Measurements from ENCODE around the gene NAP1L4. TPM values are rescaled to one million over a fixed set of nuclear protein-coding genes. Genes with fewer than 3 reads are reported as not detected.

NAP1L4 gene
- total RNA-seq, 1 donor, result 99.6 TPM

DNA sequence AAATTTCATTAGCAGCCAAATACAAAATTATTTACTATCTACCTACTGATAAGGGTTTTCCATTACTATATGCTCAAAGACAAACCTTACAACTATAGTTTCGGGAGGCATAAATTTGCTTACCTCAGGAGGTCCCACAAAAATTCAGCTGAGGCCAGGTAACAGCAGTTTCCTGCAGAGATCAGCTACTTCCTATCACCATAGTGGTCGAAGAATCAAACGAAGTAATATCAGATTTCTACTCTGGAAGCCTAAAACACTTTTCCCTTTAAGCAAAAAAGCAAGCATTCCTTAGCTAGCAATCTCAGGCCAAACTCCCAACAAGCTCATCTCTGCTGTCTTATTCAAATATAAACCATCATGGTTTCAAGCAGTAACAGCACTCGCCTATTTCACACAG is 3.1 kb downstream of the NAP1L4 start:
- peak overlapping the region; percentile 92 for H3K4me3 ChIP-seq (ENCODE audit: low read depth, low read length)
- DNase-seq (ENCODE audit: low read depth), result no peak

DNA sequence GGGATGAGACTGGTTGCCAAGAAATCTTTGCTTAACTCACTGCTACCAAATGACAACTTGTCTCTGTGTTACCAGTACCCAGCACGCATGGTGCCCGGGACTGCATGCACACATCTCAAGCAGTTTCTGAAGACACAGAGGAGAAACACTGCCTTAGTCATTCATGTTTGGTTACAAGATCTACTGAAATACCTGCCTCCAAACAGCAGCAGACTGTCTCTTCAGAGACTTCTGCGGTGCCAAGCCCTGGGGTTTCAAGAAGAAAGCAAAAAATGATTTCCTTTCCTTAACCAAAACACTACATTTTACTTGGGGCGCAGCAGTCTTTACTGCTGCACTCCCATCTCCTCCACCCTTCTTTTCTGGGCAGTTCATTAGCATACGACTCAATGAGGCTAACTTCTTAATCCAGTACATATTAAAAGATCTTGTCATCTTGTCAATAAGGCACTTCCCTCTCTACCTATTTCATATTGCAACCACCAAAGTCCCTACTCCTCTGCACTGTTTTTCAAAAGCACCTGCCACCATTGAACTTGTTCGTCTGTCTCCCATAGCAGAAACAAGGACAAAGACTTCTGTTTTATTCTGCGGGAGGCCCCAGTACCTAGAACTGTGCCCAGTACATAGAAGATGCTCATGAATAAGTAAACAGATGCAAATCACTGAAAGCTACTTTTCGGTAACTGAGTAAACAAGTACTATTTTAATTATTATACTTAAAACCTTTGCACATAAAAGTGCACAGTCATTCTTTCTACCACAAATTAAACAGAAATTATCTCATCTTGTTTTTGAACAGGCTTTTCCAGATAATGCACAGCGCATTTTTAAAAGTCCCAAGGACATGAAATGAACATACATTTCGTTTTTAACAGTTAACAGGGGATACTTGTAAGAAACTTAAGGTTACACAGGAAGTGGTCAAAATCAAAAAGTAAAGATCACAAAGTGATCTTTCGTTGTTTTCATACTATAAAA is 4.0 kb downstream of the NAP1L4 start:
- no peak for DNase-seq (ENCODE audit: low read depth)
- TF ChIP-seq, protein P1, sequence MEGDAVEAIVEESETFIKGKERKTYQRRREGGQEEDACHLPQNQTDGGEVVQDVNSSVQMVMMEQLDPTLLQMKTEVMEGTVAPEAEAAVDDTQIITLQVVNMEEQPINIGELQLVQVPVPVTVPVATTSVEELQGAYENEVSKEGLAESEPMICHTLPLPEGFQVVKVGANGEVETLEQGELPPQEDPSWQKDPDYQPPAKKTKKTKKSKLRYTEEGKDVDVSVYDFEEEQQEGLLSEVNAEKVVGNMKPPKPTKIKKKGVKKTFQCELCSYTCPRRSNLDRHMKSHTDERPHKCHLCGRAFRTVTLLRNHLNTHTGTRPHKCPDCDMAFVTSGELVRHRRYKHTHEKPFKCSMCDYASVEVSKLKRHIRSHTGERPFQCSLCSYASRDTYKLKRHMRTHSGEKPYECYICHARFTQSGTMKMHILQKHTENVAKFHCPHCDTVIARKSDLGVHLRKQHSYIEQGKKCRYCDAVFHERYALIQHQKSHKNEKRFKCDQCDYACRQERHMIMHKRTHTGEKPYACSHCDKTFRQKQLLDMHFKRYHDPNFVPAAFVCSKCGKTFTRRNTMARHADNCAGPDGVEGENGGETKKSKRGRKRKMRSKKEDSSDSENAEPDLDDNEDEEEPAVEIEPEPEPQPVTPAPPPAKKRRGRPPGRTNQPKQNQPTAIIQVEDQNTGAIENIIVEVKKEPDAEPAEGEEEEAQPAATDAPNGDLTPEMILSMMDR (IDR thresholded peaks at IDR 0.05; ENCODE audit: insufficient read depth, low read length), result no peak
- H3K4me3 ChIP-seq (ENCODE audit: low read depth, low read length), result peak overlapping the region; percentile 31

More for the DNA sequence above, 3.1 kb downstream of the NAP1L4 start:
- TF ChIP-seq, protein P1 (IDR thresholded peaks at IDR 0.05; ENCODE audit: insufficient read depth, low read length), result no peak

DNA sequence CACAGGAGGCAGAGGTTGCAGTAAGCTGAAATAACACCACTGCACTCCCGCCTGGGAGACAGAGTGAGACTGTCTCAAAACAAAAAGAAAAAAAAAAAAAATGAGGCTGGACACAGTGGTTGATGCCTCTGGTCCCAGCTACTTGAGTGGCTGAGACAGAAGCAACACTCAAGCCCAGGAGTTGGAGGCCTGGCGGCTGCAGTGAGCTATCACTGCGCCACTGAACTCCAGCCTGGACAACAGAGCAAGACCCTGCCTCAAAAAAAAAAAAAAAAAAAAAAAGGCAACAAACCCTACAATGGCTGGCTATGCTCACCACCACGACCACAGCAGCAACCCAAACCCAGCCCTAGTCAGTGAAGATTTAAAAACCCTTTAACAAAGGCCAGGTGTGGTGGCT is 8.2 kb downstream of the NAP1L4 start:
- TF ChIP-seq, protein P1 (IDR thresholded peaks at IDR 0.05; ENCODE audit: insufficient read depth, low read length), result no peak
- no peak overlapping the region for H3K4me3 ChIP-seq (ENCODE audit: low read depth, low read length)
- DNase-seq (ENCODE audit: low read depth), result no peak

DNA sequence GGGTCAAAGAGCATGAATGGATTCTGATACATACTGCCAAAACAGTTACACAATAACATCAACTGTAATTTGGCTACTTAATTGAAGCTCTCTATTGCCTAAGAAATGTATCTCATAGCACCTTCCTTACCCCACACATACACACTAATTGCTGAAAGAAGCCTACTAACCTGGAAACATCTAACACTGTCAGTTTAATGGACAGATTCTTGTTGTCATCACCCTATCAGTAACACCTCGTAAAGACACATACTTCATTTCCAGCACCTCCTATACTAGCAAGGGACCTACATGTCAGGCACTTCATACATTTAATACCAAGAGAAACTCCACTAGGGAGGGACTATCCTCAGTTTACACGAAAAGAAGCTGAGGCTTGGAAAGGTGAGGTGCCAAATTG is 9.9 kb downstream of the NAP1L4 start:
- H3K4me3 ChIP-seq (ENCODE audit: low read depth, low read length), result no peak overlapping the region
- TF ChIP-seq, protein P1 (IDR thresholded peaks at IDR 0.05; ENCODE audit: insufficient read depth, low read length), result no peak
- no peak for DNase-seq (ENCODE audit: low read depth)

DNA sequence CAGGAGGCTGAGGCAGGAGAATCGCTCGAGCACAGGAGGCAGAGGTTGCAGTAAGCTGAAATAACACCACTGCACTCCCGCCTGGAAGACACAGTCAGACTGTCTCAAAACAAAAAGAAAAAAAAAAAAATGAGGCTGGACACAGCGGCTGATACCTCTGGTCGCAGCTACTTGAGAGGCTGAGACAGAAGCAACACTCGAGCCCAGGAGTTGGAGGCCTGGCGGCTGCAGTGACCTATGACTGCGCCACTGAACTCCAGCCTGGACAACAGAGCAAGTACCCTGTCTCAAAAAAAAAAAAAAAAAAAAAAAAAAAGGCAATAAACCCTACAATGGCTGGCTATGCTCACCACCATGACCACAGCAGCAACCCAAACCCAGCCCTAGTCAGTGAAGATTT is 11.0 kb downstream of the NAP1L4 start:
- TF ChIP-seq, protein P1 (IDR thresholded peaks at IDR 0.05; ENCODE audit: insufficient read depth, low read length), result no peak
- DNase-seq (ENCODE audit: low read depth), result no peak
- H3K4me3 ChIP-seq (ENCODE audit: low read depth, low read length), result no peak overlapping the region

DNA sequence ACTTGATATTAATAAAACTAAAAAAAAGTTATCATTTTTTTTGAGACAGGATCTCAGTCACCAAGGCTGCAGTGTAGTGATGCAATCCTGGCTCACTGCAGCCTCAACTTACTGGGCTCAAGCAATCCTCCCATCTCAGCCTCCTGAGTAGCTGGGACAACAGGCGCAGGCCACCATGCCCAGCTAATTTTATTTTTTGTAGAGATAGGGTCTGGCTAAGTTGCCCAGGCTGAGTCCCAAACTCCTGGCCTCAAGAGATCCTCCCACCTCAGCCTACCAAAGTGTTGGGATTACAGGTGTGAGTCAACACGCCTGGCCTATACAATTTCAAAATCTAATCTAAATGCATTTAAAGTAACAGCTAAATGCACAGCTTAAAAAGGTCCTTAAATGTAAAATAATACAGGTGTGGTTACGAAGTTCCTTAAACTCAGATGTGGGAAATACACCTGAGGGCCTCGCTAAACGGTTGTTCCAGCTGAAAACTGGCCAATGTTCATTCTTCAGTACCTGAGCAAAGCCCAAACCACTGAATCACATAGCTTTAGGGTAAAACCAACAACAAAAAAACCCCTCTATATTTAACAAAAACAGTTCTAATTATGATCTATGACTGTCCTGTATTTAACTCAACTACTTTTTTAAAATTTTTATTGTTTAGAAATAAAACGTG is 11.8 kb downstream of the NAP1L4 start:
- DNase-seq (ENCODE audit: low read depth), result no peak
- TF ChIP-seq, protein P1 (IDR thresholded peaks at IDR 0.05; ENCODE audit: insufficient read depth, low read length), result no peak
- H3K4me3 ChIP-seq (ENCODE audit: low read depth, low read length), result no peak overlapping the region
